ENCODE measurements around the gene CEBPZ.

The CEBPZ gene

DNA sequence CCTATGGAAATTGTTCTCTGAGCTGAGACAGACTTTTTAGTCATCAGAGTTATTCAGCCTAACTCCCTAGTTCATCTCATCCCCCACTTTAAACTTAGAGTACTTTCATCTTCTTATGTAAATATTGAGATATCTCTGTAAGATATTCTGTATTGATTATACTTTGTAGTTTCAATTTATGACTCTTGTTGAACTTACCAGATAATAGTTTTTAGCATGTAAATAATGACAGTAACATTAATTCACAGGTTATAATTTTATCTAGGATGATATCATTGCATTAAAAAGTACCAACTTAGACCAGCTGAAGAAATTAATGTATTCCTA, 59.8 kb downstream of the CEBPZ start:
- no peak for DNase-seq

DNA sequence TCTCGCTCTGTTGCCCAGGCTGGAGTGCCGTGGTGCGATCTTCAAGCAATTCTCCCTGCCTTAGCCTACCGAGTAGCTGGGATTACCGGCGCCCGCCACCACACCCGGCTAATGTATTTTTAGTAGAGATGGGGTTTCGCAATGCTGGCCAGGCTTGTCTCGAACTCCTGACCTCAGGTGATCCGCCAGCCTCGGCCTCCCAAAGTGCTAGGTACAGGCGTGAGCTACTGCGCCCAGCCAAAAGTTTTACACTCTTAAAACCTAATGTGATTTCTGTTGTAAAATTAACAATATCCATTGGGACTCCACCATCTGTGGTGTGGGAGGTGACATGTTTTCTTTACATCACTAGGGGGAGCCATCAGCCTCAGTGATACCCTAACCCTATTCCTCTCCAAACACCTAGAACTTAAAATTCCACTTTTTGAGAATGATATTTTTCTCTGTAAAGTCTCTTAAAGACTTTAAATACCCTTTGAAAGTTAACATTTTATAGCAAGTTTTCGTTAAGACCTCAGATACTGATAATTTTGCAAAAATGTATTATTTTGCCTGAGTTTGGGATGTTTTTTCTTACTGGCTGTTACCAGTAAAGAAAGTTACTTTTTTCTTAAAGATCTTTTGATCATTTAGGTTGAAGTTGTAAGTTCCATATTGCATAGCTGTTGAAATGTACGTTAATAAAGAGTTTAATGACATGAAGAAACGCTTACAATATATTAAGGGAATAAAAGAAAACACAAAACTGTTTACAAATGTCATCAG, 63.0 kb downstream of the CEBPZ start:
- DNase-seq, result peak; percentile 12

DNA sequence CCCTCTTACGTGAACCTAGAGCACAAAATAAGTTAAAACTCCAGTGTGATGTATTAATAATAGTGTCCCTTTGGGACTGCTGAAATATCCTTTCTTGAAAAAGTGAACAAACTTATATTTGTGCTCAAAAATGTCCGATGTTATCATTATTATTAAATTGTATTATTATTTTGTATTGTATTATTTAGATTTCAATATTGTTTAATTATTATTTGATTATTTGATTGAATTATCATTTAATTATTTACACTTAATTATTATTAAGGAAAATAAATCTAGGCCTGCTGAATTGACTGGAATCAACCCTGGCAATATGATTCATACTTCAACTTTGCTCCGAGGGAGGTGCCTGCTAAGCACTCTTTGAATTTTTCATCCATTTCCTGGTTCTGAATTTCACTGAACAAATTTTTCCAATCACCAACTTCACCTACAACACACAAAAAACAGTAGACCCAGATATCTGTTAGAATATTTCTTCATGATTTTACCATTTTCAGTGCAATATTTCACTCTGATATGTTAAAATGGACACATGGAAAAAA, 63.7 kb downstream of the CEBPZ start:
- no peak for DNase-seq

DNA sequence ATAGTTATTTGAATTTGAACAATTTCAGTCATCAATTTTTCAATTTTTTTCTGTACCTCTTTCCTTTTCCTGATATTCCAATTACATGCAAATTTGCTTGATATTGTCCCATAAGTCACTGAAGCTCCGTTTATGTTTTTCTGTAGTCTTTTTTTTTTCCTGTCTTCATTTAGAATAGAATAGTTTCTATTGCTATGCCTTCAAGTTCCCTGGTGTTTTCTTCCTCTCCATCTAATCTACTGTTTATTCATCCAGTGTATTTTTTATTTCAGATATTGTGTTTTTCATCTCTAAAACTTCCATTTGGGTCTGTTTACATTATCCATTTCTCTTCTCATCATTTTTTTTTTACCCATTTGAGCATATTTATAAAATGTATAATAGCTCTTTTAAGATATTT, 66.6 kb downstream of the CEBPZ start:
- DNase-seq, result no peak

DNA sequence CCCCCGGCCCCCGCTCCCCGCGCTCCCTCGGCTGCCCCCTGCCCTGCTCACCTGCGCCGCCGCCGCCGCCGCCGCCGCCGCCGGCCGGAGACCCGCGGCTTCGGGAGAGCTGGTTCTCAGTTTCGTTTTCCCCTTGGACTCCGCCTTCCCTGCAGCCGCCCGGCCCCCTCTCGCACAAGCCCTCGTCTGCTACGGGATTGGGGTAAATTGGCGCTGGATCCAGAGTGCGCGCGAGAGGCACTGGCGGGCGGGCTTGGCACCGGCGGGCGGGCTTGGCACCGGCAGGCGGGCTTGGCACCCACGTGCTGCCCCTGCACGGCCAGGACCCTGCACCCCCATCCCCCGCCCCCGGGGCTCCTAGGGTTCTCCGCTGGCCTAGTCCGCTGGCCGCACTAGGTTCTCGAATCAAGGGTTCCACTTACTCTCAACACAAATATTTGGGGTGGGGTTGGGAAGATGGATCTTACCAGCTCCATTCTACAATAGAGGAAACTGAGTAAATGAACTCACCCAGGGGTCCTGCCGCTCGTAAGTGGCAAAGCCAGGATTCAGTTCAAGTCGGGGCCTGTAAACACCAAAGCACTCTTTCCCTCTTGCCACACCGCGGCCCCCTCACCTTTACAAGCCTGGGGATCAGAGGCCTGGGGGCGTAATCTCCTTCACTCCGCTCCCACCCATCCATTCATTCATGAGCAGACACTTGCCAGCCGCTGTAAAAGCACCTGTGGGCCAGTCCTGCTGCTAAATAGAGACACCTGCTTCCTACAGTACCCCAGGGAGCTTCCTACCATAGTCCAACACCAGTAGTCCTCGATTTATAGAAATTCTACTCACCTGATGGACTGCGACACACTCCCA, 74.3 kb downstream of the CEBPZ start, which contains the start of gene EIF2AK2:
Gene EIF2AK2, minus strand, starts transcription at position 124 of the 858 bp plus-strand sequence. CDS start 9,174 bp downstream, outside the sequence.
- DNase-seq, result peak; percentile 85

DNA sequence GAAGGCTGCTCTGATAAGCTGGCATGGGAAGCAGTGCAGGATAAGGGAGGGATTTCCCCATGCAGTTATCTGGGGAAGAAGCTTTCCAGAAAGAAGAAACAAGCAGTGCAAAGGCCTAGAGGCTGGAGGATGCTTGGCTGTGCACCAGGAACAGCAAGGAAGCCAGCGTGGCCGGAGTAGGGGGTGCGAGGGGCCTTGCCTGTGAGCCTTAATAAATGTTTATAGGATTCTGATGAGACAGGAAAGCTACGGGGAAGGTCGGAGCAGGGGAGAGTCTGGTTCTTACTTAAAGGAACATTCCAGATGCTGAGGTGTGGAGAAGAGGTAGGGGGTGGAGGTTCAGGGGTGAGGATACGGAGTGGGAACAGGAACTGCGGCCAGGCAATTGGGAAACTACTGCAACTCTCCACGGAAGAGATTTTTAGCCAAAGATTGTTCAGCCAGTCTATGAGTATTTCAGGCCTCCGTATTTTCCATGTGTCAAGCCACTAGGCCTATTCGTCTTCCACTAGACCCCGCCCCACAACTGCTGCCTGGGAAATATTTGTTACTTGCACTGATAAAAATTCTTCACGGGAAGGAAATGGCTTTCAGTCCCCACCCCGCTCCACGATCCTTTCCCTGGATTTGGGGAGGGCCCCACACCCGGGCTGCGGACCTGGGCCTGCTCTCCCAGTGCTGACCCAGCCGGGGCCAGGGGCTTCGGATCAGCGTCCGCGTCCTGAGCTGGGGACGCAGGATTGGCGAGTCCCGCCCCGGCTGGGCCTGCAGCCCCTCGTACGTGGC, 75.1 kb downstream of the CEBPZ start:
- peak; percentile 16 for DNase-seq

DNA sequence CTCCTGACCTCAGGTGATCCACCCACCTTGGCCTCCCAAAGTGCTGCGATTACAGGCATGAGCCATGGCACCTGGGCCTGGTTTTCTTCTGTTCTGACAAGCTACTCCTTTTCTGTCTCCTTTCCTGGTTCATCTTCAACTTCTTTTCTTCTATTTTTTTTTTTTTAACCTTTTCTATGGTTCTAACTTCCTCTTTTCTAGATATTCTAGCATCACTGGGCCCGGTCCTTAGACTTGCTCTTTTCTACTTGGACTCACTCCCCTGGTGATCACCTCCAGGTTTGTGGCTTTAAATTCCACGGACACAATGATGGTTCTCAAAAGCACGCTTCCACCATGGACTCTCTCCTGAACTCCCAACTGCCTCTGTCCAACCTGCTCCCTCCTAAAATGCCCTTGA, 76.6 kb downstream of the CEBPZ start:
- no peak for DNase-seq

DNA sequence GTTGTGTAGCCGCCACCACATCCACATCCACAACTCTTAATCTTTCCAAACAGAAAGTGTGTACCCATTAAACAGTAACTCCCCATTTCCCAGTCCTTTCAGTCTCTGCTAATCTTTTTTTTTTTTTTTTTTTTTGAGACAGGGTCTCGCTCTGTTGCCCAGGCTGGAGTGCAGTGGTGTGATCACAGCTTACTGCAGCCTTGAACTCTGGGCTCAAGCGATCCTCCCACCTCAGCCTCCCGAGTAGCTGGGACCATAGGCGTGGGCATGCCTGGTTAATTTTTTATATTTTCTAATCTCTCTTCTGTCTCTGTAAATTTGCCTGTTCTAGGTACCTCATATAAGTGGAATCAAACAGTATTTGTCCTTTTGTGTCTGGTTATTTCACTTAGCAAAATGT, 78.2 kb downstream of the CEBPZ start:
- no peak for DNase-seq
